CD4-positive, alpha-beta T cell treated with Interleukin-21 for 1 hour (primary cell): Measurements from ENCODE around the gene DEXI.
"Not testable (repeated sequence)": the region's sequence is repeated elsewhere in the genome, so short reads cannot be mapped to it uniquely, and the experiment has no call there.

Experiments used
- DNase-seq: peaks from one replicate; pipeline ENCODE4 v3.0.0-alpha.2; 2020

The DEXI gene

GRCh38 chr16:10940501-10941079 lies 1.7 kb downstream of the DEXI start:
- no peak for DNase-seq

GRCh38 chr16:10939649-10940234 lies 2.5 kb downstream of the DEXI start:
- DNase-seq, result no peak

GRCh38 chr16:10938796-10939648 lies 3.2 kb downstream of the DEXI start:
- DNase-seq, result no peak

- no peak for DNase-seq
Measured at GRCh38 chr16:10938321-10938720, 3.9 kb downstream of the DEXI start.

DNA sequence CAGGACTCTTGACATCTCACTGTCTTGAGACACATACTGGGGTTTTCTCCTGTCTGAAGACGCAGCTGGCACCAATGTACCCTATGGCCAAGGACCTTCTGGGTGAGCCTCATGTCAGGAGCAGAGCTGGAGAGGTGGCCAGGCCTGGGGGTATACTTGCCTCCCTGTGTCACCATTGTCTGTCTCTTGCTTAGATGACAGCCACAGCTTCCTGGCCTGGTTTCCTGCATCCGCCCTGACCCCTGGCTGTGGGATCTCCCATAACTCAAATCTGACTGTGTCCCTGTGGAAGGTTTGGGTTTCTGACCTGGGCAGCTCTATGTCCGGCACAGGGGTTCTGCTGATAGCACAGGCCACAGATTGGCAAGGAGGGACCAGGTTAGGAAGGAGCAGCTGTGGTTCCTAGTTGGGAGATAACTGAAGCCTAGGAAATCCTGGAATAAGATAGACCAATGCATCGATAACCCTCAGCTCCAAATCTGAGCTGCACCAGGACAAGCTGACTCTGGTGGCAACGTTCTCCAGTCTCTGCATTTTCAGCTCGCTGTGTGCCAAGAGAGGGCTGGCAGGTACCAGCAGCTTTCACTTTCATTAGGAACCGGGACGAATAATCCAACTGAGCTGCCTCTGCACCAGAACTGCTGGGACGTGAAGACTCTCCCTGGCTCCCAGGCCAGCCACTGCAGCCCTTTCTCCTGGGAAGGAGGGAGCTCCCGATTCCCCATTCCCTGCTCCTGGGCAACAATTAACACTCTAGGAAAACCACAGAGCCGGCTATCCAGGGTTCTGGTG lies 5.0 kb downstream of the DEXI start:
- DNase-seq, result peak; percentile 10

- no peak for DNase-seq
Measured at GRCh38 chr16:10936272-10936984, 5.8 kb downstream of the DEXI start.

DNA sequence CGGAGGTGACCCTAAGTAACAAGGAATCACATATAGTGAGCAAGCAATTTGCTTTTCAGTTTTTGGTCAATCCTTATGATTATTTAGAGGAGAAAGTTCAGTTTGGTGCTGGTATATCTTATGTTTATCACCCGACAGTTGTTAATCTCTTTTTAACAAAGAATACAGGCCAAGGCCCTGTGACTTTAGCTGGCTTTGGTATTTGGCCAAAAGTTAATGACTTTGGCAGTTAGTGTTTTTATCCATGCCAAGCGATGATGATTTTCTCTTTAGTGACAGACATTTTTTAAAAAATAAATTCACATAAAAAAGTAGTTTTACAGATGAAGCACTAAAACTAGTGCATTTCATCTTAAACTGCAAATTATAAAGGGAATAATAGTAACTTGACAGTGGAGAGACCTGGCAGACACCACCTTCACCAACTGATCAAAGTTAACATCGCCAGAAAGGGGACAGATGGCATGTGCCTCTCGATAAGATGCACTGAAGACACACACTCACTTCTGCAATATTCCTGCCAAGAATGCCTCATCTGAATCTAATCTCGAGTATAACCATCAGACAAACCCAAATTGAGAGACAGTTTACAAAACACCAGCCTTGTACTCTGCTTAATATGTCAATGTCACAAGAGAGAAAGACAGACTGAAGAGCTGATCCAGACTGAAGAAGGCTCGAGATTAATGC lies 6.9 kb downstream of the DEXI start:
- no peak for DNase-seq

DNA sequence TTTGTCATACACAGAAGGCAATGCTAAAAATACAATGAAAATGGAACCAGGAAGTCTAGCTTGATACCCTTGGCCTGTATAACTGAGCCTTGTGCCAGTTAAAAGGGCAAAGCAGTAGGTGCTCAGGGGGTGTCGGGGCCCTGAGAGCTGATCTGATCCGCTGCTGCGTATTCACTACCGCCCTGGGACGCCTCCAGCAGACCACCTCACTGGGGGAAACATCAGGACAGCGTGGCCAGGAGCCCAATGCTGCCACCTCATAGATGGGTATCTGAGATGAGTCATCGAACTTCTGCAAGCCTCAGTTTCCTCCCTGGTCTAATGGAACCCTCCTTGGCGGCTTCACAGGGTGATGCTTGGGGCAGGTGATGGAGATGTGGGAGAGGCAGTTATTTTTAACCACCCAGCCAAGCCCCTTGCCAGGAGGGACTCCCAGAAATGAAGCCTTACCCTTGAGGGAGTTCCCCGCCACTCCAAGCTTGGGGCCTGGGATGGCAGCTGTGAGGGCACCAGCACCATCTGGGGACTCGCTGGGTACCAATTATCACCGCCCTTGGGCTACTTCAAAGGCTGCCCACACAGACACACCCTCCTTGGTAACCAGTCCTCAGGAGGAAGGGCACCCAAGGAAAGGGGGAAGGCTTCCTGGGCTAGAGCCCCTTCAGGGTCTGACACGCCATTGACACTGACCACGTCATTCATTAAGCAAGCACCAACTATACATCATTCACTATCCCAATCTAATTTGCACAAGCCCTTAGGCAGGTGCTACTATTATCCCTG lies 7.8 kb downstream of the DEXI start:
- no peak for DNase-seq

GRCh38 chr16:10933865-10934264 lies 8.4 kb downstream of the DEXI start:
- no peak for DNase-seq

DNA sequence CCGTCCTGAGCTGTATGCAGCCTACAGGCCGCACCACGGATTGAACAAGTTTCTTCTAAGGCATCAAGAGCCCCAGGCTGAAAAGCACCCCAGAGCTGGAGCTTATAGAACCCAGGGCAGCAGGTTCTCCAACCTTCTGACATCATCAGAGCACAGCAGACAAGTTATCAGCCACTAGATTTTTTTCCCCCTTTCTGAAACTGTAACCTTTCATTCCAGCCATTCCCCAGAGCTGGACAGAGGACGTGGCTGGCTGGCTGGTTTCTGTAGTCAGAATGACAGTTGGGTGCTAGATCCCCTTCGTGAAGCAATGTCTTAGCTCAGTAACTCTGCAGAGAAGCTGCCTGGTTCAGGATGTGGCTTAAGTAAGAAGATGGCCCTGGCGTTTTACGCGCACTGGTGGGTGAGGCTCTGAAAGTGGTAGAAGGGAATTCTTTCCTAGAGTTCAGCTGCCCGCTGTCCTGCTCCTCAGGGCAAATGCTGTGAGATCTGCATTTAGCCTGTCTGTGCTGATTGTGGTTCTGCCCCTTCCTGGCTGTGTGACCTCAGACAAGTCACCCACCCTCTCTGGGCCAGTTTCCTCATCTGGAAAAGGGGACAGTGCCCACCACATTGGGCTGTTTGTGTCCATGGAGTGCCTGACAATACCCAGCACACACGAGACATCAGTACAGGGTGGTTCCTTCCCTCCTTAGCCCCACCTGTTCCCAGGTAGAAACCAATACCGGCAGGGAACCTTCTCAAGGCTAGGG lies 9.1 kb downstream of the DEXI start:
- DNase-seq, result no peak

- DNase-seq, result no peak
Measured at GRCh38 chr16:10931977-10932632, 10.2 kb downstream of the DEXI start.

- no peak for DNase-seq
Measured at GRCh38 chr16:10931134-10931533, 11.1 kb downstream of the DEXI start.

DNA sequence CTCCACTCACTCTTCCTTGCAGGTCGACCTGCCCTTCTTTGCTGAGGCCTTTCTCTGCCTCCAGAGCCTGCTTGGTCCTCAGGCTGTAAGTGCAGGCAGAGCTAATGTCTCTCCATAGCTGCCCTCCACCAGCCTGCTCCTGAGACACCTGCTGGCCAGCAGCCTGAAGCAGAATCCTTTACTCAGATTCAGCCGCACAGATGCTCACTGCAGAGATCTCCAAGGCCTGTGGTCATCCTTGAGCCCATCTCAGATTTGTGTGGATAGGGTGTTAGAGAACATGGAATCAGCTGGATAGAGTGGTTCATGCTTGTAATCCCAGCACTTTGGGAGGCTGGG lies 11.5 kb downstream of the DEXI start:
- DNase-seq, result no peak

DNA sequence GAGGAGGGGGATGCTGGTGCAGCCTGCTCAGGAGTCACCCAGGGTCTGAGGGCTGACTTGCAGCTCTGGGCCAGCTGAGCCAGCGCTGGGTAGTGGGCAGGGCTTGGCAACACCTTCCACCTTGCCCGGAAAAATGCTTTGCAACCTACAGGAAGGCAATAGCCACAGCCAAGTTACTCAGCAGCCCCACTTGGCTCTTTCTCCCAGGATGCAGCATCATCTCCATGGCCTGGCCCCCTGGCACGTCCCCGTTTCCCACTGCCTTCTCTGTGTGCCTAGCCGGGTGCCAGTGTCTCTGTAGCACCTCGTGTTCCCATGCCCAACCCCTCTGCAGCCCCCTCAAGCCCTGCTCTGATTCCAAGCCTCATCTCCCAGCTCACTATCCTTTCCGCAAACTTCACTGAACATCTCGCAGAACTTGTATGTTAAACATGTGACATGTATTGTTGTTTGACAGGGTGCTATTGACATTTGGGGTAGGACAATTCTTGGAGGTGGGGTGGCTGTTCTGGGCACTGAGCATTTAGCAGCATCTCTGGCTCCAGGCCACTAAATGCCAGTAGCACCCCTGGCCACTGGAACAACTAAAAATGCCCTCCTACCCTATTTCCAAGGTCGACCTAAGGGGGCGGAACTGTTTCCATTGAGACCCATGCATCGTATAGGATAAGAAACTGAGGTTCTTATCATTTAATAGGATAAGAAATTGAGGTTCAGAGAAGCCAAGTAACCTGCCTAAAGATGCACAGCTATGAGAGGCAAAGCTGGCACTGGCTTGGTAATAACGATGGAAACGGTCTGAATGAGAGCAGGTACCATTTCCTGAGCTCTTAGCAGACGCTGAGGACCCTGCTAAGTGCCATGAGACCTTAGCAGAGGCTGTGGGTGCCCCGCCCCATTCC lies 12.2 kb downstream of the DEXI start:
- DNase-seq, result no peak

- DNase-seq, result not testable (repeated sequence)
Measured at GRCh38 chr16:10929097-10929496, 13.2 kb downstream of the DEXI start.

- DNase-seq, result no peak
Measured at GRCh38 chr16:10927497-10928112, 14.7 kb downstream of the DEXI start.

- no peak for DNase-seq
Measured at GRCh38 chr16:10926867-10927266, 15.4 kb downstream of the DEXI start.

DNA sequence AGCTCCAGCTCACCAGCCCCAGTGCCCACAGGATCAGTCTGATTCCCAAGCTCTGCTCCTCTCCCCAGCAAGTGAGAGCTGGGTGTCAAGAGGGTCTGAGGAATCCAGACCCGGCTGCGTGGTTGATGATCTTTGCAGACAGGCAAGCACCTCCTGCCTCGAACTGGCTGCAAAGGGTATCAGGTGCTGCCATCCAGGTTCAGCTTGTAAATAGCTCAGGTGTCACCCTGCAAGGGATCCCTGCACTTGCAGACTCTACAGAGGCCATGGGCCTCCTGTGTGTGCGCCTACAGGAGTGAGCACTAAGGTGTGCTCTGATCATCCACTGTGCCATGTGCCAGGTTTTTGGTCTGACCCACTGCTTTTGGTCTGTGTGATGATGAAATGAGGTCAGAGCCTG lies 16.2 kb downstream of the DEXI start:
- no peak for DNase-seq

DNA sequence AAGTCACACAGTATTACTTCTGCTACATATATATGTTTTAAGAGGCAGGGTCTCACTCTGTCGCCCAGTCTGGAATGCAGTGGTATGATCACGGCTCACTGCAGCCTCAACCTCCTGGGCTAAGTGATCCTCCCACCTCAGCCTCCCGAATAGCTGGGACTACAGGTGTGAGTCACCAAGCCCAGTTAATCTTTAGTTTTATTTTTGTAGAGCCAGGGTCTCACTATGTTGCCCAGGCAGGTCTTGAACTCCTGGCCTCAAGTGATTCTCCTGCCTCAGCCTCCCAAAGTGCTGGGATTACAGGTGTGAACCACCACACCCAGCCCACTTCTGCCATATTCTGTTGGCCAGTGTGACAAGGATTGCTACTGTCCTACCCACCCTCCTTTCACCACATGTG lies 17.0 kb downstream of the DEXI start:
- not testable (repeated sequence) for DNase-seq
